Lower leg skin (tissue), 3 donors: Measurements from ENCODE around the gene RNF5.

ENCODE experiments used
- POLR2A ChIP-seq, 2 donors: fragments of 450-650 bp; IDR thresholded peaks; one replicate each; pipeline ENCODE4 v1.6.1; 2016 to 2017; ENCODE audit warnings: antibody characterized with exemption in 2 of 2, mild to moderate bottlenecking in 1 of 2, moderate library complexity in 1 of 2
- TF ChIP-seq, protein P1 (sequence below), 3 donors: fragments of 450-650 bp; IDR thresholded peaks; one replicate each; pipeline ENCODE4 v1.5.1; 2016; ENCODE audit warnings: antibody characterized with exemption in 3 of 3, mild to moderate bottlenecking in 3 of 3, moderate library complexity in 2 of 3

DNA sequence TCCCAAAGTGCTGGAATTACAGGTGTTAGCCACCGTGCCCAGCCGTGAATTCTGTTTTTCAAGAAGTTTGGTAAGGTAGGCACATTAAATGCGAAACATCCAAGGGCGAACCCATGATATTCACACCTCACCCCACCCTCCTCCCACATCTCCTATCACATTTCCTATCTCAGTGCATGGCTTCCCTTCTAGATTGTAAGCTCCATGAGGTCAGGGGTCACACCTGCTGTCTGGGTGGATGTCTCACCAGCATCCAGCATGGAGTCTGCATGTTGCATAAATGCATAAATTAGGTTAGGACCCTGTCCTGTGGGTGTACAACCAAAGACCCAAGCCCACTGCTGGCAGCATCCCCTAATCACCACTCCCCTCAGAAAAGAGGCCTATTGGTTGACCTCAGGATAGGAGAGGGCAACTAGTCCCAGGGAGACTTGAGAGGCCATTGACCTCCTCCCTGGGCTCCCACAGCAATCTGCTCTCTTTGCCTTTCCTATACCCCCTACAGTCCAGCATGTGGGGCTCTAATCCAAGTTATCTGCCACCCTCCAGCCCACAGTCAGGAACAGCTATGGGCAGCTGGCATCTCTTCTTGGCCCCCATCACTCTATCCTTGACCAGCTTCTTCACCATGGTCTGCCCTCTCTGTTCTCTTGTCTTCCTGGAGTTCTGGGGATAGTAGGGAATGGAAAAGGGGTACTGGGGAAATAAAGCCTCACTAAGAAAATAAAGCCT is 30.6 kb upstream of the RNF5 start:
- no peak for TF ChIP-seq POLR2A (IDR thresholded peaks at IDR 0.05)
- TF ChIP-seq, protein P1, sequence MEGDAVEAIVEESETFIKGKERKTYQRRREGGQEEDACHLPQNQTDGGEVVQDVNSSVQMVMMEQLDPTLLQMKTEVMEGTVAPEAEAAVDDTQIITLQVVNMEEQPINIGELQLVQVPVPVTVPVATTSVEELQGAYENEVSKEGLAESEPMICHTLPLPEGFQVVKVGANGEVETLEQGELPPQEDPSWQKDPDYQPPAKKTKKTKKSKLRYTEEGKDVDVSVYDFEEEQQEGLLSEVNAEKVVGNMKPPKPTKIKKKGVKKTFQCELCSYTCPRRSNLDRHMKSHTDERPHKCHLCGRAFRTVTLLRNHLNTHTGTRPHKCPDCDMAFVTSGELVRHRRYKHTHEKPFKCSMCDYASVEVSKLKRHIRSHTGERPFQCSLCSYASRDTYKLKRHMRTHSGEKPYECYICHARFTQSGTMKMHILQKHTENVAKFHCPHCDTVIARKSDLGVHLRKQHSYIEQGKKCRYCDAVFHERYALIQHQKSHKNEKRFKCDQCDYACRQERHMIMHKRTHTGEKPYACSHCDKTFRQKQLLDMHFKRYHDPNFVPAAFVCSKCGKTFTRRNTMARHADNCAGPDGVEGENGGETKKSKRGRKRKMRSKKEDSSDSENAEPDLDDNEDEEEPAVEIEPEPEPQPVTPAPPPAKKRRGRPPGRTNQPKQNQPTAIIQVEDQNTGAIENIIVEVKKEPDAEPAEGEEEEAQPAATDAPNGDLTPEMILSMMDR (IDR thresholded peaks at IDR 0.05) = no peak
